Left ventricle myocardium inferior (tissue), 1 donor: ENCODE measurements around the gene GPD2. TPM values are rescaled to one million over a fixed set of nuclear protein-coding genes. Genes with fewer than 3 reads are reported as not detected.

Experiments
- DNase-seq: peaks from one replicate; pipeline ENCODE4 v3.0.0-alpha.2; 2020
- H3K27ac ChIP-seq: fragments of 200-600 bp; replicated peaks from 2 replicates; pipeline ENCODE4 v1.8.0; 2021
- H3K27me3 ChIP-seq: fragments of 200-600 bp; 2 replicates; pipeline ENCODE4 v1.8.0; 2021; ENCODE audit warnings: low read depth
- H3K36me3 ChIP-seq: fragments of 200-600 bp; 2 replicates; pipeline ENCODE4 v1.8.0; 2021
- H3K4me1 ChIP-seq: fragments of 200-600 bp; 2 replicates; pipeline ENCODE4 v1.8.0; 2021
- H3K4me3 ChIP-seq: fragments of 200-600 bp; 2 replicates; pipeline ENCODE4 v1.8.0; 2021; ENCODE audit warnings: mild to moderate bottlenecking, moderate library complexity
- H3K9me3 ChIP-seq: fragments of 200-600 bp; replicated peaks from 2 replicates; pipeline ENCODE4 v1.8.0; 2021
- intact Hi-C: fragments of 100-400 bp; cut with micrococcal nuclease; formaldehyde crosslinking; loops from one replicate; pipeline ENCODE4 v1.11.0; 2022
- total RNA-seq: library from RNA; stranded (reverse); fragmentation: NEBNext Ultra II Directional; extraction: Animal tissue kit (Norgen Biotek cat#: 25700); gene quantifications from one replicate; pipeline ENCODE4 v1.2.1, GENCODE V29; 2021
- TF ChIP-seq, protein P1 (sequence below): fragments of 200-600 bp; IDR thresholded peaks from 2 replicates; pipeline ENCODE4 v1.8.0; 2021; ENCODE audit warnings: antibody characterized with exemption, mild to moderate bottlenecking, borderline replicate concordance
- donor health status: DM: no; HTN: yes; CAD: no; lungs with severe emphysema.

The GPD2 gene
- total RNA-seq, 1 donor from 2014 or later, result 14.4 TPM

DNA sequence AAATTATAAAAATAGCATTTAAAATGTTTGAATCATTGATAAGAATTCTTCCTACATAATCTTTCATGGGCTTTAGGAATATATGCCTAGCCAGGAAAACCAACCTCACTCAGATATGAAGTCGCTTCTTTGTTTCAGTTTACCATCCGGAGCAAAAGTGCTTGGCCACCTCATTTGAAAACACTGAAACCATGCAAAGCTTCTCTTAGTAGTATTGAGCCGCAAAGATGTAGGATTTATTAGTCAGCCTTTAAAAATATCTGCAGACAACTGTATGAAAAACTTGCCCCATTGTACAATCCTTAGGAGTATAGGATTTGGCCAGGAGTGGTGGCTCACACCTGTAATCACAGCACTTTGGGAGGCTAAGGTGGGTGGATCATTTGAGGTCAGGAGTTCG, 24.3 kb upstream of the GPD2 start:
- no peak overlapping the region for H3K4me3 ChIP-seq
- no peaks in the 10 kb centered on the region for H3K4me1 ChIP-seq
- intact Hi-C loops, result no loop called here
- no peaks in the 10 kb centered on the region for H3K36me3 ChIP-seq
- no peak for DNase-seq
- H3K27ac ChIP-seq, result no peak overlapping the region
- TF ChIP-seq, protein P1, sequence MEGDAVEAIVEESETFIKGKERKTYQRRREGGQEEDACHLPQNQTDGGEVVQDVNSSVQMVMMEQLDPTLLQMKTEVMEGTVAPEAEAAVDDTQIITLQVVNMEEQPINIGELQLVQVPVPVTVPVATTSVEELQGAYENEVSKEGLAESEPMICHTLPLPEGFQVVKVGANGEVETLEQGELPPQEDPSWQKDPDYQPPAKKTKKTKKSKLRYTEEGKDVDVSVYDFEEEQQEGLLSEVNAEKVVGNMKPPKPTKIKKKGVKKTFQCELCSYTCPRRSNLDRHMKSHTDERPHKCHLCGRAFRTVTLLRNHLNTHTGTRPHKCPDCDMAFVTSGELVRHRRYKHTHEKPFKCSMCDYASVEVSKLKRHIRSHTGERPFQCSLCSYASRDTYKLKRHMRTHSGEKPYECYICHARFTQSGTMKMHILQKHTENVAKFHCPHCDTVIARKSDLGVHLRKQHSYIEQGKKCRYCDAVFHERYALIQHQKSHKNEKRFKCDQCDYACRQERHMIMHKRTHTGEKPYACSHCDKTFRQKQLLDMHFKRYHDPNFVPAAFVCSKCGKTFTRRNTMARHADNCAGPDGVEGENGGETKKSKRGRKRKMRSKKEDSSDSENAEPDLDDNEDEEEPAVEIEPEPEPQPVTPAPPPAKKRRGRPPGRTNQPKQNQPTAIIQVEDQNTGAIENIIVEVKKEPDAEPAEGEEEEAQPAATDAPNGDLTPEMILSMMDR, result no peak
- H3K27me3 ChIP-seq, result no peaks in the 10 kb centered on the region
- H3K9me3 ChIP-seq, result no peaks in the 10 kb centered on the region

DNA sequence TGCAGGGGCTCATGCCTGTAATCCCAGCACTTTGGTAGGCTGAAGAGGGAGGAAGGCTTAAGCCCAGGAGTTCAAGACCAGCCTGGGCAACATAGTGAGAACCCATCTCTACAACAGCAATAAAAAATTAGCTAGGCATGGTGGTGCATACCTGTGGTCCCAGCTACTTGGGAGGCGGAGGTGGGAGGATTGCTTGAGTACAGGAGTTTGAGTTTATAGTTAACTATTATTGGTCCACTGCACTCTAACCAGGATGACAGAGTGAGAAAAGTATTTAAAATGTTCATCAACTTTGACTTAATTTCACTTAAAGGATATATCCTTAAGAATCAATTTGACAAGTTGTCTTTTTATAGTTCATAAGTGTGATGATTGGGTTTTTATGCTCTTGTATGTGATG, 14.3 kb upstream of the GPD2 start:
- TF ChIP-seq, protein P1, result no peak
- DNase-seq, result no peak
- Histone ChIP-seq H3K36me3 (no peaks in the 10 kb centered on the region), H3K4me3 (no peak overlapping the region), H3K27me3 (no peaks in the 10 kb centered on the region), H3K27ac (no peak overlapping the region), H3K4me1 (no peaks in the 10 kb centered on the region), H3K9me3 (no peaks in the 10 kb centered on the region)
- intact Hi-C loops, result no loop called here

DNA sequence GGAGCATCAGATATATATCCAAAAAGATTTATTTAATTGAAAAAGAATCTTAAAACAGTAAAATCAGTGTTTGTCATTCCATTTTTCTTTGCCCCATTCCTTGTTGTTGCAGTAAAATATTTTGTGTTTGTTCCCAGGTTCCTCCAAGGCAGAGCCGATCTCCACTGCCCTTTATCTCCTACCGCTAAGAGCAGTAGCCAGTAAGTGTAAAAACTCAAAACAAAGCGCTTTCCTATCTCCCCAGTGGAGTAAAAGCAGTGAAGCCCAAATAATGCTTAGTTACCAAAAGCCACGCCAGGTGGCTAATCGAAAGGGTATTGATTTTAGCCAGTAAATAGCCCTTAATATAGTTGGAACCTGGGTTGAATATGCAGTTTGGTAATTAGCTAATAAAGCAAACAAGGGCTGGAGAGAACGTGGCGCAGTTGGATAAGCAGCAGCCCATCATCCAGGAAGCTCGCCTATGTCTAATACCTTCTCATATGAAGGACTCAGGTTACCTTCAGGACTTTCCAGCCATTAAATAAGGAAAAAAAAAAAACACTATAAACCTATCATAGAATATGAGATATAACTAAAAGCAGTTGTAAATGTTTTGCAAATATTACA, 12.4 kb upstream of the GPD2 start:
- no peak for DNase-seq
- Histone ChIP-seq H3K27ac (no peak overlapping the region), H3K9me3 (no peaks in the 10 kb centered on the region), H3K4me1 (no peaks in the 10 kb centered on the region), H3K36me3 (no peaks in the 10 kb centered on the region), H3K27me3 (no peaks in the 10 kb centered on the region), H3K4me3 (no peak overlapping the region)
- TF ChIP-seq, protein P1, result no peak
- intact Hi-C loops, result no loop called here

DNA sequence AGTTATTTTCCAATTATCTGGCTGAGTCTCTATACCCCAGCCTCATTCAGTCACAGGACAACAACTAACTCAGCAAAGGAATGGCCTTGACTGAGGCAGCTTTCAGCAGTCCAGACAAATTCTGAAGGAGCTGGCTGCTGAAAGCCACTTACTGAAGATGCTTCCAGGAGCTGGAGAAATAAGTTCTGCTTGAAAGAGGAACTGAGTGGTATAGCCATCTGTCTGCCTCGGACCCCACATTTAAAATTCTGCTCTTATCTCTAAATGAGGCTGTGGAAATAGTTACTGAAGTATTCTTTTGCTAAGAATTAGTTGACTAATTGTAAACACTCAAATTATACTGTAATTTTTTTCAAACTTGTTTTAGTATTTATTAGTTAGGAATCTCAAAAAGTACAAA, 9.1 kb upstream of the GPD2 start:
- Histone ChIP-seq H3K9me3 (no peaks in the 10 kb centered on the region), H3K27me3 (no peaks in the 10 kb centered on the region), H3K36me3 (no peaks in the 10 kb centered on the region), H3K4me1 (no peaks in the 10 kb centered on the region), H3K4me3 (no peak overlapping the region), H3K27ac (no peak overlapping the region)
- intact Hi-C loops, result no loop called here
- TF ChIP-seq, protein P1, result no peak
- no peak for DNase-seq

DNA sequence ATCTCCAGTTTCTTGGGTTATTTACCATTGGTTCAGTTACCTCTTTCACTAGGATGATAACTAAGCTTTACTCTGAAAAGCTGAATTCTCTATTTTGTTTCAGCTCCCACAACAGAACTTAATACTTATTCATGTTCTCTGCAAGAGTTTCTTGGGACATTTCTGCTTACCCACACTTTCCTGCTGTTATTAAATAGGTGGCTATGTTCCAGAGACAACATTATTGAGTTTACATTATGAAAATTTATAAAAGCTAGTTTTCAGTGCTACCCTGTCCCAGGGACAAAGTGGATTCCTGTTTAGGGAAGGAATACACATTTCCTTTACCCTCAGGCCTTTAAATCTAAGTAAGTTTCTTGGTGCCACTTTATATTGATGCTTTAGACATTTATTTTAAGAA, 7.0 kb upstream of the GPD2 start:
- intact Hi-C loops, result no loop called here
- H3K27ac ChIP-seq, result no peak overlapping the region
- H3K4me3 ChIP-seq, result no peak overlapping the region
- no peaks in the 10 kb centered on the region for H3K9me3 ChIP-seq
- DNase-seq, result no peak
- no peaks in the 10 kb centered on the region for H3K4me1 ChIP-seq
- H3K36me3 ChIP-seq, result no peaks in the 10 kb centered on the region
- TF ChIP-seq, protein P1, result no peak
- no peaks in the 10 kb centered on the region for H3K27me3 ChIP-seq
